ENCODE results near the gene ENTPD3.

ENTPD3 gene, protein sequence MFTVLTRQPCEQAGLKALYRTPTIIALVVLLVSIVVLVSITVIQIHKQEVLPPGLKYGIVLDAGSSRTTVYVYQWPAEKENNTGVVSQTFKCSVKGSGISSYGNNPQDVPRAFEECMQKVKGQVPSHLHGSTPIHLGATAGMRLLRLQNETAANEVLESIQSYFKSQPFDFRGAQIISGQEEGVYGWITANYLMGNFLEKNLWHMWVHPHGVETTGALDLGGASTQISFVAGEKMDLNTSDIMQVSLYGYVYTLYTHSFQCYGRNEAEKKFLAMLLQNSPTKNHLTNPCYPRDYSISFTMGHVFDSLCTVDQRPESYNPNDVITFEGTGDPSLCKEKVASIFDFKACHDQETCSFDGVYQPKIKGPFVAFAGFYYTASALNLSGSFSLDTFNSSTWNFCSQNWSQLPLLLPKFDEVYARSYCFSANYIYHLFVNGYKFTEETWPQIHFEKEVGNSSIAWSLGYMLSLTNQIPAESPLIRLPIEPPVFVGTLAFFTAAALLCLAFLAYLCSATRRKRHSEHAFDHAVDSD

DNA sequence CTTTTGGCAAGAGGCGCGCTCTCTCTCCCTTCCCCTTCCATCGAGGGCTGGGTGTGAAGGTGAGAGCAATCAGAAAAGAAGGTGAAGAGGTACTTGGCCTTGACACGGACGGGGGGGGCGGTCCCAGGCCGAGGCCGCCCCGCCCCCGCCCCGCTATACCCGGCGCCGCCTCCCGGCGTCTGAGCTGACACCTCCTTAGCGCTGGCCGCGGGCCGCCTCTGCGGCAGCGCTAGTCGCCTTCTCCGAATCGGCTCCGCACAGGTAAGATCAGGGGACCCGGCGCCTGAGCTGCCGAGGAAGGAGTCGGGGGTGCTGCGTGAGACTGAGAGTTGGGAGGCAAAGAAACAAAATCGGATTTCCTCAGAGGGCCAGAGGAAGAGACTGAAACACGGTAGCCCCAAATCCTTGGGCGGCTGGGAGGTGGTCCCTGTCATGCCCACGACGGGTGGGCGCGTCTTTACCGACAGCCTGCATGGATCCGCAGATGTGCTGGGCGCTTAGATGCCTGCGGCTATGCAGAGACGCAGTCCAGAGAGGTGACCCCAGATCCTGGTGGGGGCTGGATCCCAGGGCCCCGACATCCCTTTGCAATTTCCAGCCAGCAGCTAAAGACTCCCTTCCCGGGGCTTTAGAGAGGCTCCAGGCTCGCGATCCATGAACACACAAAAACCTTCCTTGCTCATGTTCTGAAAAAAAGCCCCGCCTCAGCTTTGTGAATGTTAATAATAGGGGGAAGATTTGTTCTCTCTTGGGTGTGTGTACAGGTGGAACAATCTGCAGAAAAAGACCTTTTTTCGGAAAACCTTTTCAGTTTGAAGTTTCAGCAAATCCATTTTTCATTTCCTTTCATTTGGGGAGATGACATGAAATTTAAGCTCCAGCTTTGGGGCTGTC, at the start of gene ENTPD3:
TSS of gene ENTPD3 (plus strand) at position 184 of the 894 bp plus-strand sequence. CDS start 874 bp downstream, outside the sequence.
- TF ChIP-seq, protein P1, sequence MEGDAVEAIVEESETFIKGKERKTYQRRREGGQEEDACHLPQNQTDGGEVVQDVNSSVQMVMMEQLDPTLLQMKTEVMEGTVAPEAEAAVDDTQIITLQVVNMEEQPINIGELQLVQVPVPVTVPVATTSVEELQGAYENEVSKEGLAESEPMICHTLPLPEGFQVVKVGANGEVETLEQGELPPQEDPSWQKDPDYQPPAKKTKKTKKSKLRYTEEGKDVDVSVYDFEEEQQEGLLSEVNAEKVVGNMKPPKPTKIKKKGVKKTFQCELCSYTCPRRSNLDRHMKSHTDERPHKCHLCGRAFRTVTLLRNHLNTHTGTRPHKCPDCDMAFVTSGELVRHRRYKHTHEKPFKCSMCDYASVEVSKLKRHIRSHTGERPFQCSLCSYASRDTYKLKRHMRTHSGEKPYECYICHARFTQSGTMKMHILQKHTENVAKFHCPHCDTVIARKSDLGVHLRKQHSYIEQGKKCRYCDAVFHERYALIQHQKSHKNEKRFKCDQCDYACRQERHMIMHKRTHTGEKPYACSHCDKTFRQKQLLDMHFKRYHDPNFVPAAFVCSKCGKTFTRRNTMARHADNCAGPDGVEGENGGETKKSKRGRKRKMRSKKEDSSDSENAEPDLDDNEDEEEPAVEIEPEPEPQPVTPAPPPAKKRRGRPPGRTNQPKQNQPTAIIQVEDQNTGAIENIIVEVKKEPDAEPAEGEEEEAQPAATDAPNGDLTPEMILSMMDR (IDR thresholded peaks at IDR 0.05; ENCODE audit: borderline replicate concordance, insufficient read depth, low read depth, low read length) = no peak
- H3K4me3 ChIP-seq (ENCODE audit: low read depth, low read length) = no peak within 1 kb of the TSS

- TF ChIP-seq, protein P1 (IDR thresholded peaks at IDR 0.05; ENCODE audit: borderline replicate concordance, insufficient read depth, low read depth, low read length) = no peak
- no peak overlapping the region for H3K4me3 ChIP-seq (ENCODE audit: low read depth, low read length)
Observed at GRCh38 chr3:40339871-40340270, 47.1 kb upstream of the ENTPD3 start.

GRCh38 chr3:40340541-40341170, 46.3 kb upstream of the ENTPD3 start:
- H3K4me3 ChIP-seq (ENCODE audit: low read depth, low read length) = no peak overlapping the region
- TF ChIP-seq, protein P1 (IDR thresholded peaks at IDR 0.05; ENCODE audit: borderline replicate concordance, insufficient read depth, low read depth, low read length) = no peak

DNA sequence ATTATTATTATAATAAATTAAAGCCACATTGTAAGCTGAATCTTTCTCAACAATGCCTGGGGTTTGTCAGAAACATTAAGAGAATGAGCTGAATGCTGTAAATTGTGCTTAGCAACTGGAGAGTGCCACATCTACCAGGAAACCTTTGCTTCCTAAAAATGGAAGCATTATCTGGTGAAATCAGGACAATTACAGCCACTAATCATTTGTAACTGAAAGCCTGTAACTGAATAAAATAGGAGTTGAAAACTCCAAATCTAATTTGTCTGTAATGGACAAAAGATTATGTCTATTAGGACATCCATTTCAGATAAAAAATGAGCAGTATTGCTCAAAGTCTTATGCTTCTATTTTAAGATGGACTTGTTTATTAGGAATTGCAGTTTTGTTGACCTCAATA, 45.3 kb upstream of the ENTPD3 start:
- TF ChIP-seq, protein P1 (IDR thresholded peaks at IDR 0.05; ENCODE audit: borderline replicate concordance, insufficient read depth, low read depth, low read length) = no peak

GRCh38 chr3:40350529-40350928, 36.5 kb upstream of the ENTPD3 start:
- no peak overlapping the region for H3K4me3 ChIP-seq (ENCODE audit: low read depth, low read length)
- TF ChIP-seq, protein P1 (IDR thresholded peaks at IDR 0.05; ENCODE audit: borderline replicate concordance, insufficient read depth, low read depth, low read length) = no peak

More for the DNA sequence above, 45.3 kb upstream of the ENTPD3 start:
- no peak overlapping the region for H3K4me3 ChIP-seq (ENCODE audit: low read depth, low read length)

DNA sequence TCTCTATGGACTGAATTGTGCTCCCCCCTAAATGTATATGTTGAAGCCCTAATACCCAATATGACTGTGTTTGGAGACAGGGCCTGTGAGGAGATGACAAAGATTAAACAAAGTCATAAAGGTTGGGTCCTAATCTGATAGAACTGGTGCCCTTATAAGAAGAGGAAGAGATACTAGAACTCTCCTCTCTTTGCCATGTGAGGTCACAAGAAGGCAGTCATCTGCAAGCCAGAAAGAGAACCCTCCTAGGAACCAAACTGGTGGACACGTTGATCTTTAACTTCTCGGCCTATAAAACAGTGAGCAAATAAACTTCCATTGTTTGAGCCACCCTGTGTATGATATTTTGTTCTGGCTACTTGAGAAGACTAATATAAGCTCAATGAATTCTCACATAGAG, 31.6 kb upstream of the ENTPD3 start:
- TF ChIP-seq, protein P1 (IDR thresholded peaks at IDR 0.05; ENCODE audit: borderline replicate concordance, insufficient read depth, low read depth, low read length) = no peak
- H3K4me3 ChIP-seq (ENCODE audit: low read depth, low read length) = no peak overlapping the region

All from GM12875 (cell line).